Upper lobe of right lung (tissue), 1 donor: ENCODE data around the gene AKNA. TPM values are rescaled to one million over a fixed set of nuclear protein-coding genes. Genes with fewer than 3 reads are reported as not detected.

Source experiments
- ATAC-seq: fragments of 200-7000 bp; cut with Tn5 transposase; one replicate; pipeline ENCODE4 v1.9.1; 2020; ENCODE audit warnings: mild to moderate bottlenecking, moderate library complexity
- DNase-seq: peaks from one replicate; pipeline ENCODE4 v3.0.0-alpha.2; 2020
- H3K27ac ChIP-seq: fragments of 200-600 bp; one replicate; pipeline ENCODE4 v1.8.0; 2022
- H3K27me3 ChIP-seq: fragments of 200-600 bp; one replicate; pipeline ENCODE4 v1.8.0; 2022; ENCODE audit warnings: mild to moderate bottlenecking
- H3K36me3 ChIP-seq: fragments of 200-600 bp; one replicate; pipeline ENCODE4 v1.8.0; 2022
- H3K4me1 ChIP-seq: fragments of 200-600 bp; one replicate; pipeline ENCODE4 v1.8.0; 2022
- H3K4me3 ChIP-seq: fragments of 200-600 bp; one replicate; pipeline ENCODE4 v1.8.0; 2022; ENCODE audit warnings: mild to moderate bottlenecking
- H3K9me3 ChIP-seq: fragments of 200-600 bp; one replicate; pipeline ENCODE4 v1.8.0; 2022
- intact Hi-C: fragments of 100-400 bp; cut with DNase I; formaldehyde crosslinking; loops from one replicate; pipeline ENCODE4 v1.11.0; 2022
- total RNA-seq: library from RNA; stranded (reverse); fragmentation: NEBNext Ultra II Directional; extraction: Animal tissue kit (Norgen Biotek cat#: 25700); gene quantifications from one replicate; pipeline ENCODE4 v1.2.1, GENCODE V29; 2021
- TF ChIP-seq, protein P1 (sequence below): fragments of 200-600 bp; IDR thresholded peaks from one replicate; pipeline ENCODE4 v1.8.0; 2022; ENCODE audit warnings: antibody characterized with exemption
- donor health status: DM: no; HTN: yes; CAD: no; lungs with severe emphysema.

AKNA gene
- total RNA-seq, 1 donor from 2014 or later = 54.7 TPM

DNA sequence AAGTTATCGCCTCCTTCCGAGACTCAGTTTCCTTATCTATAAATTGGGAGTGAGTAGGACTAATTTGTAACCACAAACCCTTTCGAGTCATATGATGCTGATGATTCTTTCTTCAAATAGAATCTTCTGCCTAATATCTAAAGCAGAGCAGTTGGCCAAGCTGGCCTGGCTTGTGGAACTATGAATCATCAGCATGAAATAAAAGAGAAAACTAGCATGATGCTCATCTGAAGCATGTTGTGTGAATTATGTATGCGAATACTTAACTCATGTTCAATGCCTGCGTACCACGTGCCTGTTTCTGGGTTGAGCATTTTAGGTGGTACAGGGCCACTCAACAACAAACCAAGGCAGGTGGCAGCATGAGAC is 79.9 kb downstream of the AKNA start:
- TF ChIP-seq, protein P1, sequence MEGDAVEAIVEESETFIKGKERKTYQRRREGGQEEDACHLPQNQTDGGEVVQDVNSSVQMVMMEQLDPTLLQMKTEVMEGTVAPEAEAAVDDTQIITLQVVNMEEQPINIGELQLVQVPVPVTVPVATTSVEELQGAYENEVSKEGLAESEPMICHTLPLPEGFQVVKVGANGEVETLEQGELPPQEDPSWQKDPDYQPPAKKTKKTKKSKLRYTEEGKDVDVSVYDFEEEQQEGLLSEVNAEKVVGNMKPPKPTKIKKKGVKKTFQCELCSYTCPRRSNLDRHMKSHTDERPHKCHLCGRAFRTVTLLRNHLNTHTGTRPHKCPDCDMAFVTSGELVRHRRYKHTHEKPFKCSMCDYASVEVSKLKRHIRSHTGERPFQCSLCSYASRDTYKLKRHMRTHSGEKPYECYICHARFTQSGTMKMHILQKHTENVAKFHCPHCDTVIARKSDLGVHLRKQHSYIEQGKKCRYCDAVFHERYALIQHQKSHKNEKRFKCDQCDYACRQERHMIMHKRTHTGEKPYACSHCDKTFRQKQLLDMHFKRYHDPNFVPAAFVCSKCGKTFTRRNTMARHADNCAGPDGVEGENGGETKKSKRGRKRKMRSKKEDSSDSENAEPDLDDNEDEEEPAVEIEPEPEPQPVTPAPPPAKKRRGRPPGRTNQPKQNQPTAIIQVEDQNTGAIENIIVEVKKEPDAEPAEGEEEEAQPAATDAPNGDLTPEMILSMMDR = no peak

DNA sequence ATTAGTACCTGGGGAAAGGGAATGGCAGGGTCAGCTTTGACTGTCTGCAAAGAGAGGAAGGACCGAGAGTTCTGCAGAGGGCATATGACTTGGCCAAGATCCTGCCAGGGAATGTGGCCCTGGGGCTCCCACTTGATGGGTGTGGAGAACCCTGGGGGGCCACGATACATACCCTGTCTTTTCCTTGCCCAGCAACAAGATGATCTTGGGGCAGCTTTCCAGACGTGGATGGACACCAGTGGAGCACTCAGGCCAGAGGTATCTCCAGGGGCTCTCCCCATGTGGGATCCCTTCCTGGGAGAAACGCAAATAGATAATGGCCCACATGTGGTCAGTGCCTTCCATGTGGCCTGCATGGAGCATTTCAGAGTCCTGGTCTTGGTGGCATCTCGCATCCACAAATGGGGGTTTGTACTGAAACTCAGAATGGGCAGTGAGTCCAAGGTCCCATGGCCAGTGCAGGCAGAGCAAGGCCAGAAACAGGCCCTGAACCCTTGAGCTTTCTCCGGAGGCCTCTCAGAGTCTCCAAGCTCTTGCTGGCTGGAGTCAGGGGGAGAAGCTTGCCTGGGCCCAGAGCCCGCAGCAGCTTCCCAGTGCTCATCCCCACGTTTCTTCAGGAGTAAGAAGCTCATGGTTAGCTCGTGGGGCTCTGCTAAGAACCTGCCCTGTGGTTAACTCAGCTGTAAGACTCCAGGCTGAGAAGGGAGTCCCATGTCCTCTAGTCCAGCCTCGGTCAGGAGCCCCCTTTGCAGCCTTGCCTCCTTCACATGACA is 83.2 kb downstream of the AKNA start:
- no peak overlapping the region for H3K4me3 ChIP-seq
- H3K36me3 ChIP-seq = no peaks in the 10 kb centered on the region
- H3K27me3 ChIP-seq = no peaks in the 10 kb centered on the region
- DNase-seq (peak; percentile 32), ATAC-seq (no peak)
- H3K27ac ChIP-seq = no peak overlapping the region
- H3K4me1 ChIP-seq = no peaks in the 10 kb centered on the region
- H3K9me3 ChIP-seq = no peaks in the 10 kb centered on the region
- TF ChIP-seq, protein P1 = no peak
- intact Hi-C loops = no loop called here

More for the DNA sequence above, 79.9 kb downstream of the AKNA start:
- intact Hi-C loops = no loop called here
- Histone ChIP-seq H3K27me3 (no peaks in the 10 kb centered on the region), H3K9me3 (no peaks in the 10 kb centered on the region), H3K4me1 (no peaks in the 10 kb centered on the region), H3K36me3 (no peaks in the 10 kb centered on the region), H3K4me3 (no peak overlapping the region), H3K27ac (no peak overlapping the region)
- DNase-seq = no peak
- no peak for ATAC-seq

DNA sequence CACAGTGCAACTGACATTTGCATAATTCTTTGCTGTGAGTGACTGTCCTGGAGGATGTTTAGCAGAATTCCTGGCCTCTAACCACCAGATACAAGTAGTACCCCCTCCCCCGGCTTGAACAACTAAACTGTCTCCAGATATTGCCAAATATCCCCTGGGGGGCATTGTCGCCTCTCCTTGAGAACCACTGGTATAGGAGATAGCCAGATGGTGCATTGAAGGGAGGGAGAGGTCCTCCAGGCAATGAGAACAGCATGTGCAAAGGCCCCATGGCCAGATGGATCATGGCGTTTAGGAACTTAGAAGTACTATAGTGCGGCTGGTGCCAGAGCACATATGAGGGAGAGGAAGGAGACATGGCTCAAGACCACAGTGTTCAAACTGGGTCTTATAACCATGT is 83.8 kb downstream of the AKNA start:
- ATAC-seq (no peak), DNase-seq (peak; percentile 22)
- H3K4me3 ChIP-seq = no peak overlapping the region
- TF ChIP-seq, protein P1 = no peak
- H3K4me1 ChIP-seq = no peaks in the 10 kb centered on the region
- H3K27ac ChIP-seq = no peak overlapping the region
- H3K9me3 ChIP-seq = no peaks in the 10 kb centered on the region
- H3K27me3 ChIP-seq = no peaks in the 10 kb centered on the region
- no peaks in the 10 kb centered on the region for H3K36me3 ChIP-seq
- intact Hi-C loops = no loop called here

DNA sequence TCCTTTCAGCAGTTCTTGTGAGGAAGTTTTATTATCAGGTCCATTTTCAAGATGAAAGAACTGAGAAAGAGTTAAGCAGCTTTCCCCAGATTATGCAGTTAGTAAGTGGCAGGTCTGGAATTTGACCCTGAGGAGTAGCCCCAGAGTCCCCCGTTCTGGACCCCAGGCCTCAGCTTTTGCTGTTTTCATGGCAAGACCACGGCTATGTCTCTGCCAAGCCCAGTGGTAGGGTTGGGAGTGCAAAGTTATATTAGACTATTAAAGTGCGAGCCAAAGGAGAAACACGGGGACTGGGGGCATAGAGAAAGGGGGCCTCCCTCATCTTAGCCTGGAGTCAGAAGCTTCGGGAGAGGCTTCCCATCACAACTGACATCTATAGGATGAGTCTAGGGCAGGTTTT is 84.2 kb downstream of the AKNA start:
- Histone ChIP-seq H3K9me3 (no peaks in the 10 kb centered on the region), H3K4me3 (no peak overlapping the region), H3K27ac (no peak overlapping the region), H3K36me3 (no peaks in the 10 kb centered on the region), H3K4me1 (no peaks in the 10 kb centered on the region), H3K27me3 (no peaks in the 10 kb centered on the region)
- TF ChIP-seq, protein P1 = no peak
- intact Hi-C loops = no loop called here
- DNase-seq (peak; percentile 11), ATAC-seq (no peak)

DNA sequence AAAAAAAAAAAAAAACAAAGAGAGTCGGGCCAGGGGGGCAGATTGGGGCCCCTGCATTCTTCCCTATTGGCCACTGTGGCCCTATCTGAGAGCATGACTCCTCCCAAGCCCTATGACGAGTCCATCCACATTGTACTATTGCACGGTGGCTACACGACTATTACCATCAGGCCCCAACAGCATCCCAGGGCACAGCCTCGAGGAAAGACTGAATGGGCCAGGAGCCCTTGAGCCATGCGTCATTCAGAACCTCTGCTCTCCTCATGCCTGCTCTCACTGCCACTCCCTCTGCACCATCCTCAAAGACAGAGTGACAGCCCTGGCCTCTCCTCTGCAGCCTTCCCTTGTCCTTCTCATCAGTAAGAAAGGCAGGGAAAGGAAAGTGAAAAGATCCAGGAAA is 85.1 kb downstream of the AKNA start:
- Histone ChIP-seq H3K27ac (no peak overlapping the region), H3K9me3 (no peaks in the 10 kb centered on the region), H3K4me3 (no peak overlapping the region), H3K27me3 (no peaks in the 10 kb centered on the region), H3K36me3 (no peaks in the 10 kb centered on the region), H3K4me1 (no peaks in the 10 kb centered on the region)
- TF ChIP-seq, protein P1 = no peak
- DNase-seq (peak; percentile 29), ATAC-seq (no peak)
- intact Hi-C loops = no loop called here
